Lung microvascular endothelial cell (primary cell): ENCODE measurements around the gene HDDC2. TPM values are rescaled to one million over a fixed set of nuclear protein-coding genes. Genes with fewer than 3 reads are reported as not detected.

Source experiments
- DNase-seq, 2 donors: peaks; one replicate each; pipeline versions ENCODE4 v3.0.0 to v3.0.0-alpha.2; 2010; ENCODE audit warnings: low read depth in 2 of 2
- total RNA-seq: library from RNA; depleted of rRNA; stranded (reverse); fragments of >200 nt; gene quantifications from 2 replicates; pipeline ENCODE4 v1.2.1, GENCODE V29; 2014

HDDC2 gene
- total RNA-seq = 3.4 and 4.1 TPM in 2 replicates

DNA sequence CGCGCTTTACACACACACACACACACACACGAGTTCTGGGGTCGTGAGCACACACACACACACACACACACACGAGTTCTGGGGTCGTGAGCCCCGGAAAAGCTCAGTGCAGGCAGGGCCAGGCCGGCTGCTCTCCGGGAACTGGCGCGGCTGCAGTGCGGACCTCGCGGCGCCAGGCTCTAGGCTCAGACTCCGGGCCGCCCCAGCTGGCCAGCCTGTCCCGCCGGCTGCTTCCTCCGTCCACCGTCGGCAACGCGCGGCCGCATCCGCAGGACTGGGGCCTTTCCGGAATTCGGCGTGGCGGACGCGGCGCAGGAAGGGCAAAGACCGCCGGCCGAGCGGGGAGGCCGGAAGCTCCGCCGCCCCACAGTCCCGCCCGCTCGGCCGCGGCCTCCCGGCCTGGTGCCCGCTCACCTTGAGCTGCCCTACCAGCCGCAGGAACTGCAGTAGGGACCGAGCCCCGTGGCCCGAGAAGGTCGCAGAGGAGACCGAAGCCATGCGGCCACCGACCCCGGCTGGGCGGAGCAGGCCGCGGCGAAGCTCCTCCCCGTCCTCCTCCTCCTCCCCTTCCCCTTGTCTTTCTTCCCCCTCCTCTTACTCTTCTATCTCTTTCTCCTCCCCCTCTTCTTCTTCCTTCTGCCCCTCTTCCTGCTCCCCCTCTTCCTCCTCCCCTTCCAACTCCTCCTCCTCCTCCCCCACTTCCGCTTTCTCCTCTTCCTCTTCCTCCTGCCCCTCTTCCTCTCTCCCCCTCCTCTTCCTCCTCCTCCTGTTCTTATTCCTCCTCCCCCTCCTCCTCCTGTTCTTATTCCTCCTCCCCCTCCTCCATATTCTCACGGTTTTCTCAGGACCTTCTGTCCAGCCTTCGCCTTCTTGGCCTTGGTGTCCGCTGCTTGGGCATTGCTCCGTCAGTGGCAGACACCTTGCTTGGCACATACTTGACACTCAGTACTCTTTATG is at the start of gene HDDC2:
TSS of gene HDDC2 (minus strand) at position 533 of the 957 bp plus-strand sequence. CDS start at position 498, 35 bp downstream.
- peak; percentile 85 to 92 for DNase-seq

- DNase-seq = no peak
These were observed 45.3 kb upstream of the HDDC2 start for GRCh38 chr6:125346926-125347563.

GRCh38 chr6:125346201-125346925 is 44.6 kb upstream of the HDDC2 start:
- DNase-seq = peak; percentile 28 to 50

DNA sequence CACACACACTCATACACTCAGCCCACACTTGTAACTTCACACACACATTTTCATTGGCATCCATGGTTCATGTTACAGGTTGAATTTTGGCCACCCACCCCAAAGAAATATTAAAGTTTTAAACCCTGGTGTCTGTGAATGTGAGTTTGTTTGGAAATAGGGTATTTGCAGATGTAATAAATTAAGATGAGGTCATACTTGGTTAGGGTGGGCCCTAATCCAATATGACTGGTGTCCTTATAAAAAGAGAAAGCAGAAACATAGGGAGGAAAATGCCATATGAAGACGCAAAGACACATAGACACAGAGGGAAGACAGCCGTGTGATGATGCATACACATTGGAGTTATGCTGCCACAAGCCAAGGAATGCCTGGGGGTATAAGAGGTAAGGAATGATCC is 39.7 kb upstream of the HDDC2 start:
- no peak for DNase-seq

DNA sequence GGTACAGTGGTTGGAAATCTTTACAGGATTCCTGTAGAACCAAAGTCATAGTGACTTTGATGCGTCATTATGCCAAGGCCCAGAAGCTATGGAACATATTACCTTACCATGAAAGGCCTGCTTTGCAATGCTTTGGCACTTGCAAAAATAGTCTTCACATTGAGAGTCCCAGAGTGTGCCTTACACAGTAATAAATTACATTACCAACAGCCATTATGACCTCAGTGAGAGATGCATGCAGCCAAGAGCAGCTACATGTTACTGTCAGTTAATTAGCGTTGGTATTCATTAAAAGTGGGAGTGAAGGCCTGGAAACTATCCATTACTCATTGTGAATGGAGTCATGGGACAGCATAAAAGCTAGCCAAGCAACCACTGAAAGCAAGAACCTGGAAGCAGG is 39.2 kb upstream of the HDDC2 start:
- no peak for DNase-seq

- no peak for DNase-seq
These were observed 38.5 kb upstream of the HDDC2 start for GRCh38 chr6:125340175-125340835.

GRCh38 chr6:125339653-125340052 is 37.9 kb upstream of the HDDC2 start:
- DNase-seq = no peak

- no peak for DNase-seq
These were observed 36.6 kb upstream of the HDDC2 start for GRCh38 chr6:125338381-125338780.

- no peak for DNase-seq
These were observed 35.9 kb upstream of the HDDC2 start for GRCh38 chr6:125337706-125338105.

GRCh38 chr6:125332664-125333063 is 30.9 kb upstream of the HDDC2 start:
- DNase-seq = no peak

DNA sequence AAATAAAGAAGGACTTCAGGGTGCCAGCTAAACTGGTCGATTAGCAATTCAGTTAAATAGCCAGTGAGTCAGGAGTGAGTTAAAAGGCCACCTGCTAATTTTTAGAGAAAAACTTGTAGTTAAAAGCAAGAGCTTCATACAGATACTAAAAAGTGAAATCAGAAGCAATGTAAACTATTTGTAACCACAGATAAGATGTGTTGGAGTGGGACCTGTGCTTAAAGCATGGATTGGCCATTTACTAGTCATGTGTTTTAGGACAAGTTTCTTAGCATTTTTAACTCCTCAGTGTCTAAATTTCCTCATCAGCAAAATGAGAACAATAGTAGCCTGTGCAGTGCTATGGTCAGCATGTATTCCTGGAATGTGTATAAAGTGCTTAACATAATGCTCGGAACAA is 23.8 kb upstream of the HDDC2 start:
- DNase-seq = no peak

DNA sequence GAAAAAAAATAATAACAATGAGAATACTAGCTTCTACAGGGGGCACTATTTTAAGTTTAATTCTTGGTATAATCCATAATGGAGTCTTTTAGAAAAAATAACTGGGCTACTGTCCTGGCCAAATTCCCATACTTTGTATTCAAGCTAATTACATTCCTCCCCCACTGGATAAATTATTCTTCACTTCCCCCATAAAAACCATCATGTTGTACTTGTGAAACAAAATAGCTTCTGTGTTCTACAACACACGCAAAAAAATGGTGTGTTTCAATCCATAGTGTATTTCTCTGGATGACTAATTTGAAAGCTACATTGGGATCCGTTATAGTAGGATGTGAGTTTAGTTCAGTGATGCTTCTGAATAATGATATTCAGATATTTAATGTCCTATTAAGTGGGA is 21.6 kb upstream of the HDDC2 start:
- DNase-seq = no peak

GRCh38 chr6:125316621-125317020 is 14.9 kb upstream of the HDDC2 start:
- DNase-seq = no peak

GRCh38 chr6:125315548-125315947 is 13.8 kb upstream of the HDDC2 start:
- DNase-seq = no peak

DNA sequence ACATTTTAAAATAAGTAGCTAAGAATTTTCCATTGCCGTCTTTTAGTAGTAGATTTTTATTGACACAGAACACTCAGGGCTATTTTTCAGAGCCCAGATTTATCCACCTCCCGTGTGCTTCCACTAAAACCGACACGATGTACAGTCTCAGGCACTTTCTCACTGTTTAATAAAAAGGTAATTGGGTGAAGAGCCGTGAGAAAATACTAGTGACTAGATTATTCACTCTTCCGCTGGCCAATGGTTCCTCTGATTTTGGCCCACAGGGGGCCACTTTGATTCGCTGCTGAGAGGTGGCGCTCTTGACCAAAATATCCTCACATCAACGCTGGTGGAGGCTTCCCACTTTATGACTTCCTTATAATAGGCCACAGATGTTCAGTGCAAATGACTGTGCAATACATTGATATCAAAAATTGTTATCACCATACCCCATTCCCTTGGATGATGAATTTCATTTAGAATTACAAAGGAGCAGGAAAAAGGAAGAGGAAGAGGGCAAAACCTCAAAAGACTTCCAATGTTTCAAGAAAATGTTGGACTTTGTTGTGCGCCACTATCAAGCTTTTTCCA is 12.3 kb upstream of the HDDC2 start:
- DNase-seq = peak; percentile 71 to 85

- DNase-seq = no peak
These were observed 11.2 kb upstream of the HDDC2 start for GRCh38 chr6:125312950-125313349.

DNA sequence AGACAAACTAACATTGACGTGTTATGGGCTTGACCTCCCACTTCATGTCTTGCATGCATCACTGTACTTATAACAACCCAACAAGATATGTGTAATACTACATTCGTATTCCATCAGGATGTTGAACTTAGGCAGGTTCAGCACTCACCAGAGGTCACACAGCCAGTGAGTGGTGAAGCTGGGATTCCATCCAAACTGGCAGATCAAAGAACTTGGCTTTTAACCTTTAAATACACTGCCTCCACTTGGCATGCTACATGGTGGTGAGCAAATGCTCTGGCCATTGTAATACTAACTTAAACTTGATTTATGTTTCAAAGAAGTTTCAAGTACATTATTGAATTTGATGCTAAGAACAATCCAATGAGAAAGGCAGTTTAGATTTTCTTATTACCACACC is 10.7 kb upstream of the HDDC2 start:
- no peak for DNase-seq

DNA sequence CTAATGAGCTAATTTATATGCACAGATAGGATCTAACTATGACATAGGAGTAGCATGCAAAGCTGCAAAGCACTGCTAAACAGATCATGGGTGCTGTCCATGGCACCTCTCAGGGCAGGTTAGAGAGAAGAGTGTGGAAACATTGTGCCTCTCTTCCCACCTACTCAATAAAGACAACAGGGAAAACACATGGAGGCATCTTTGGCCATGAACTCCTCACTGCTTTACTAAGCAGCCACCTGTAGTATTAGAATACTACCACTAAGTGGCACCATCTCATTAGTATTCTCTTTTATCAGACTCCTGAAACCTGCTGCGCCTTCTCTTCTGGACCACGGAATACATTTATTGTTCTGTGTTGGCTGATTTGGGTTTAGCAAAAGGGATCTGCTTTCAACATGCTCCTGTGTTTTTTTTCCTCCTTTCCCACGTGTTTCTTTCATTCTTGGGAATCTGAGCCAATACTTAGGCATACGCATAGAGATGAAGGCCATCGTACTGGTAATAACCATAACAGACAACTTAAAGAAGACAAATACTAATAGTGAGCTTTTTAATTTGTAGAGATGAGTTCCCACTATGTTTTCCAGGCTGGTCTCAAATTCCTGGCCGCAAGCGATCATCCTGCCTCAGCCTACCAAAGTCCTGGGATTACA is 9.4 kb upstream of the HDDC2 start:
- DNase-seq = peak; percentile 68 to 81

DNA sequence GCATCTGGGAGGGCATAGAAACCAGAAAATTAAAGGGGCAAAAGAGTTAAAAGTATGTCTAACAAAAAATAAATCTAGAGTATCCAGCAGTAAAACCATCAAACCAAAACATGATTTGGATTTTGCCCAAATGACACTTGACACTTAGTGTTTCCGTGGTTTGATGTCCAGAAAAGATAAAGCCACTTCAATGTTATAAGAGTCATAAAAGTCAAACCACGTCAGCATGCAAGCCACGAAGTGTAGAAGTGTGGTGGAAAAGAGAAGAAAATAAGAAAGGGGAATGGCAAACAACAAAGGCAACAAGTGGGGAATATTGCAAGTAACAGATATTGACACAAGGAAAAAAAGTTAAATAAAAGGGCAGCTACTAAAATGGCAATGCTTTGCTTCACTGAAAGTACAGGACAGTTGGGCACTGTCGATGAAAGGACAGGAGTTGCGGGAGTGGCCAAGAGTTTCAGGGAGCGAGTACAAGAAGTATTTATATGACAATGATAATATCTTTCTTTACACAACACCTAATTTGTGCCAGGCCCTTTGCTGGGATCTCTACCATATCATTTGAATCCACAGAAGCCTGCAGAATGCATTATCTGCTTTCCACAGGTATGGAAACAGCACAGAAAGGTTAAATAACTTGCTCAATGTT is 6.3 kb upstream of the HDDC2 start:
- DNase-seq = no peak

DNA sequence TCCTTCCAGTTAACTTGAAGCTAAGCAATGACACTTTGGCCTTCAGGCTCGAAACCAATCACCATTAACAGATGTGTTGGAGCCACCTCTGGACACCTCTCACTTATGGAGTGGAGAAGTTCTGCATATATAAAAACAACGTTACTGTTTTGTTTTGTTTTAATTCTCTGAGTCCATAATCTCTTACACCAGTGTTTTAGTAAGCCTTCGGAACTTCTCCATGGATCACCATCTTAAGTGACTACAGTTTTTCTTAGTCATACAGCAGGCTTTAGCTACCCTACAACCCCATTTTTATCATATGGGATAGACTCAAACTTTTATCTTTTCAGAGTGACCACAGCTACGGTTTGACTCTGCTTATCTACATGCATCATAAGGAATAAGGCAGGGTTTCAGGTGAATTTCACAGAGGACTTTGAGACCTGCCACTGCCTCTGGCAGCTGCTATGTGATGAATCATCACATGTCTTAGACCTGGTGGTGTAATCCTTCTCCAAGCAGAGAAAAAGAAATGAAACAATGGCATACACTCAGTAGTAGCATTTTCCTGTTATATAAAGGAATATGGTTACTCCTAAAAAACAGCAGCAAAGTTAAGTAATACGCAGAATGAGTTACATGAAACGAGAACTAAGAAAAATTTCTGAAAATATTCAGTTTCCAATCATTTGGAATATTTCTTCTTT is 5.5 kb upstream of the HDDC2 start:
- DNase-seq = no peak
